MCF 10A (cell line): ENCODE measurements around the gene DNAH2. TPM values are rescaled to one million over a fixed set of nuclear protein-coding genes. Genes with fewer than 3 reads are reported as not detected.

ENCODE experiments used
- BruUV-seq: library from RNA; stranded (reverse); fragments of 400-500 nt; replicated peaks from 2 replicates; lab custom pipeline; 2021; lab: Mats Ljungman, UMichigan
- CTCF ChIA-PET: fragments of 300-600 bp; sonication (Branson Sonifier 250); formaldehyde crosslinking; extraction: SDS; loops from one replicate; lab custom pipeline; 2021; ENCODE audit warnings: antibody characterized with exemption, inconsistent platforms; lab: Yijun Ruan, JAX
- POLR2A ChIA-PET: fragments of 300-600, 350-650 bp; sonication (Branson Sonifier 250); formaldehyde crosslinking; extraction: SDS; loops from one replicate; lab custom pipeline; 2020; ENCODE audit warnings: antibody characterized with exemption, inconsistent platforms; lab: Yijun Ruan, JAX
- DNase-seq: peaks from one replicate; pipeline ENCODE4 v3.0.0-alpha.2; 2018; ENCODE audit not compliant: unreplicated experiment
- H3K27ac Mint-ChIP-seq: one replicate; pipeline ENCODE4 v1.8.0; 2022; ENCODE audit warnings: mild to moderate bottlenecking, low read depth, mixed read lengths; ENCODE audit not compliant: unreplicated experiment
- H3K27me3 Mint-ChIP-seq: one replicate; pipeline ENCODE4 v1.8.0; 2022; ENCODE audit warnings: mixed read lengths; ENCODE audit not compliant: insufficient read depth, unreplicated experiment
- H3K36me3 Mint-ChIP-seq: one replicate; pipeline ENCODE4 v1.8.0; 2022; ENCODE audit warnings: mild to moderate bottlenecking, moderate library complexity, mixed read lengths; ENCODE audit not compliant: insufficient read depth, unreplicated experiment
- H3K4me1 Mint-ChIP-seq: one replicate; pipeline ENCODE4 v1.8.0; 2022; ENCODE audit warnings: mixed read lengths; ENCODE audit not compliant: insufficient read depth, unreplicated experiment
- H3K4me3 Mint-ChIP-seq: one replicate; pipeline ENCODE4 v1.8.0; 2022; ENCODE audit warnings: mild to moderate bottlenecking, moderate library complexity, mixed read lengths; ENCODE audit not compliant: unreplicated experiment
- H3K9me3 Mint-ChIP-seq: one replicate; pipeline ENCODE4 v1.8.0; 2022; ENCODE audit warnings: mixed read lengths; ENCODE audit not compliant: unreplicated experiment
- intact Hi-C: fragments of 100-400 bp; cut with micrococcal nuclease; formaldehyde crosslinking; loops from 2 replicates; pipeline ENCODE4 v1.14.1; 2022
- total RNA-seq: library from RNA; stranded (reverse); gene quantifications from 2 replicates; pipeline ENCODE4 v1.2.3, GENCODE V29; 2022
- TF ChIP-seq, protein P1 (sequence below): fragments of 200-600 bp; IDR thresholded peaks from one replicate; pipeline ENCODE4 v1.8.0; 2022; ENCODE audit warnings: antibody characterized with exemption, mild to moderate bottlenecking; ENCODE audit not compliant: unreplicated experiment

DNAH2 gene
- total RNA-seq, 1 experiment from 2014 or later: 0.12 TPM

DNA sequence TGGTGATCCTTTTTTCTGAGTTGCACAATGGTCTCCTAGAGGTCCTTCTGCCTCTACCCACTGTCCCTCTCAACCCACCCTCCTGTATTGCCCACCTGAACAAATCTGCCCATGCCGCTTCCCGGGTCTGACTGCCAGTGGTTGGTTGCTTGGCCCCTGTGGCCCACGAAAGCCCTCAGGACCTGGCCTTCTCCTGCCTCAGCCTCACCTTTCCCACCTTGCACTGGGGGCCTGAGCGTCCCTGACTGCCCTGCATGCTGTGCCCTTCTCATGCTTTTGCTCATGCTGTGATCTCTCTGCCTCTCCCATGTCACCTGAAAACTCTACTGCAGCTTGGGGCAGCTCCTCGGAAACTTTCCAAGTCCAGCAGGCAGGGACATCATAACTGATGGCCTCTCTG, 102.7 kb downstream of the DNAH2 start:
- Mint-ChIP-seq H3K27me3 (peaks cover 8% of the 10 kb centered on the region), H3K4me3 (no peak overlapping the region), H3K4me1 (peaks cover 17% of the 10 kb centered on the region), H3K9me3 (no peaks in the 10 kb centered on the region), H3K36me3 (no peaks in the 10 kb centered on the region), H3K27ac (no peak overlapping the region)
- CTCF ChIA-PET: interaction anchor here (0.8 to 3.7 kb wide), 5 partner anchors 13 to 170 kb away, joined by 3 to 26 read pairs (median 5); partner anchors contain the start of gene KDM6B
- DNase-seq: no peak
- TF ChIP-seq, protein P1, sequence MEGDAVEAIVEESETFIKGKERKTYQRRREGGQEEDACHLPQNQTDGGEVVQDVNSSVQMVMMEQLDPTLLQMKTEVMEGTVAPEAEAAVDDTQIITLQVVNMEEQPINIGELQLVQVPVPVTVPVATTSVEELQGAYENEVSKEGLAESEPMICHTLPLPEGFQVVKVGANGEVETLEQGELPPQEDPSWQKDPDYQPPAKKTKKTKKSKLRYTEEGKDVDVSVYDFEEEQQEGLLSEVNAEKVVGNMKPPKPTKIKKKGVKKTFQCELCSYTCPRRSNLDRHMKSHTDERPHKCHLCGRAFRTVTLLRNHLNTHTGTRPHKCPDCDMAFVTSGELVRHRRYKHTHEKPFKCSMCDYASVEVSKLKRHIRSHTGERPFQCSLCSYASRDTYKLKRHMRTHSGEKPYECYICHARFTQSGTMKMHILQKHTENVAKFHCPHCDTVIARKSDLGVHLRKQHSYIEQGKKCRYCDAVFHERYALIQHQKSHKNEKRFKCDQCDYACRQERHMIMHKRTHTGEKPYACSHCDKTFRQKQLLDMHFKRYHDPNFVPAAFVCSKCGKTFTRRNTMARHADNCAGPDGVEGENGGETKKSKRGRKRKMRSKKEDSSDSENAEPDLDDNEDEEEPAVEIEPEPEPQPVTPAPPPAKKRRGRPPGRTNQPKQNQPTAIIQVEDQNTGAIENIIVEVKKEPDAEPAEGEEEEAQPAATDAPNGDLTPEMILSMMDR: no peak
- BruUV-seq: no TSS peak
- intact Hi-C loops: no loop called here
- POLR2A ChIA-PET: interaction anchor here (0.7 to 1.5 kb wide), 2 partner anchors 13 to 168 kb away, joined by 3 to 6 read pairs; no protein-coding TSS in a partner anchor

- Mint-ChIP-seq H3K9me3 (no peaks in the 10 kb centered on the region), H3K27ac (no peak overlapping the region), H3K27me3 (peaks cover 12% of the 10 kb centered on the region), H3K4me3 (no peak overlapping the region), H3K36me3 (no peaks in the 10 kb centered on the region), H3K4me1 (peaks cover 22% of the 10 kb centered on the region)
- ChIA-PET POLR2A (interaction anchor here (1.0 to 1.2 kb wide), 2 partner anchors 79 to 88 kb away, joined by 3 to 5 read pairs; no protein-coding TSS in a partner anchor), CTCF (interaction anchor here (0.5 to 3.0 kb wide), 10 partner anchors 10 to 249 kb away, joined by 3 to 19 read pairs (median 5); no protein-coding TSS in a partner anchor)
- no TSS peak for BruUV-seq
- DNase-seq: no peak
- intact Hi-C loops: loop anchor here (1.0 to 2.0 kb wide), 4 partner anchors 29 to 167 kb away; partner anchors contain the start of gene NAA38
- TF ChIP-seq, protein P1: no peak
Measured at GRCh38 chr17:7822126-7822525, 104.6 kb downstream of the DNAH2 start.

GRCh38 chr17:7823581-7824001, 106.0 kb downstream of the DNAH2 start:
- no peak overlapping the region for H3K27ac Mint-ChIP-seq
- H3K27me3 Mint-ChIP-seq: peaks cover 12% of the 10 kb centered on the region
- H3K4me3 Mint-ChIP-seq: no peak overlapping the region
- DNase-seq: no peak
- peaks cover 22% of the 10 kb centered on the region for H3K4me1 Mint-ChIP-seq
- TF ChIP-seq, protein P1: no peak
- H3K36me3 Mint-ChIP-seq: no peaks in the 10 kb centered on the region
- H3K9me3 Mint-ChIP-seq: no peaks in the 10 kb centered on the region
- intact Hi-C loops: loop anchor here (2.0 kb wide), 1 partner anchor 165 kb away; no protein-coding TSS in a partner anchor
- ChIA-PET POLR2A (interaction anchor here (0.6 kb wide), 1 partner anchor 204 kb away, joined by 4 read pairs; no protein-coding TSS in a partner anchor), CTCF (interaction anchor here (0.6 to 4.2 kb wide), 24 partner anchors 8 to 234 kb away, joined by 3 to 27 read pairs (median 5); partner anchors contain the start of gene NAA38)
- BruUV-seq: no TSS peak
